ENCODE results near the gene PGAM2.

PGAM2 gene

GRCh38 chr7:44095781-44096180 lies 30.4 kb upstream of the PGAM2 start:
- Histone ChIP-seq H3K27me3 (ENCODE audit: control insufficient read depth in 3 of 3, insufficient read depth in 3 of 3, low read depth in 1 of 3, low read length in 3 of 3) (peaks cover 0 to 3% (median 0%) of the 10 kb centered on the region in 3 experiments), H2BK15ac (ENCODE audit: low read length) (no peak overlapping the region), H3K14ac (ENCODE audit: low read length) (no peak overlapping the region), H3K4ac (ENCODE audit: low read length) (no peak overlapping the region), H2BK12ac (ENCODE audit: low read length) (no peak overlapping the region), H4K8ac (ENCODE audit: low read depth, low read length) (no peak overlapping the region), H3K4me1 (ENCODE audit: control insufficient read depth in 2 of 2, insufficient read depth in 1 of 2, low read depth in 1 of 2, low read length in 2 of 2) (peaks cover 0 to 4% of the 10 kb centered on the region in 2 donors), H2AK5ac (ENCODE audit: low read depth, low read length) (peak overlapping the region; percentile 77), H3K9ac (ENCODE audit: low read depth, low read length, poor library complexity) (no peak overlapping the region), H3K18ac (ENCODE audit: low read length) (no peak overlapping the region), H3K4me2 (ENCODE audit: insufficient read depth, low read length, poor library complexity, severe bottlenecking) (no peak overlapping the region), H2BK5ac (ENCODE audit: low read length) (no peak overlapping the region), H3K9me3 (replicated peaks in 1 of 2; ENCODE audit: control insufficient read depth in 2 of 2, insufficient read depth in 1 of 2, low read depth in 1 of 2, low read length in 2 of 2) (no peaks in the 10 kb centered on the region), H2BK120ac (ENCODE audit: low read depth, low read length) (no peak overlapping the region), H3K36me3 (replicated peaks in 1 of 2; ENCODE audit: control insufficient read depth in 2 of 2, insufficient read depth in 2 of 2, low read length in 2 of 2) (no peaks in the 10 kb centered on the region), H3K23ac (ENCODE audit: low read depth, low read length, poor library complexity) (no peak overlapping the region), H2AFZ (ENCODE audit: low read length) (no peak overlapping the region), H3K4me3 (ENCODE audit: low read length in 2 of 2) (no peak overlapping the region), H3K27ac (replicated peaks; ENCODE audit: low read length) (no peak overlapping the region), H3K79me1 (ENCODE audit: low read depth, low read length) (no peaks in the 10 kb centered on the region), H4K91ac (ENCODE audit: low read depth, low read length, poor library complexity) (no peak overlapping the region)
- no CpG with 5 or more reads among the region's 3 CpGs for WGBS, 2 donors (ENCODE audit: extremely low coverage in 2 of 2, insufficient read length in 2 of 2, insufficient replicate concordance in 1 of 2)
- no peak for DNase-seq (ENCODE audit: low spot score)

- H3K9ac ChIP-seq (ENCODE audit: low read depth, low read length, poor library complexity): peak overlapping the region; percentile 38
- no peaks in the 10 kb centered on the region for H3K36me3 ChIP-seq (replicated peaks in 1 of 2; ENCODE audit: control insufficient read depth in 2 of 2, insufficient read depth in 2 of 2, low read length in 2 of 2)
- no peak overlapping the region for H2BK5ac ChIP-seq (ENCODE audit: low read length)
- DNase-seq (ENCODE audit: low spot score): no peak
- H2BK12ac ChIP-seq (ENCODE audit: low read length): no peak overlapping the region
- H3K14ac ChIP-seq (ENCODE audit: low read length): no peak overlapping the region
- H4K8ac ChIP-seq (ENCODE audit: low read depth, low read length): no peak overlapping the region
- no peak overlapping the region for H2AFZ ChIP-seq (ENCODE audit: low read length)
- H3K4me3 ChIP-seq (ENCODE audit: low read length in 2 of 2): no peak overlapping the region
- no peak overlapping the region for H3K4ac ChIP-seq (ENCODE audit: low read length)
- H3K4me1 ChIP-seq (ENCODE audit: control insufficient read depth in 2 of 2, insufficient read depth in 1 of 2, low read depth in 1 of 2, low read length in 2 of 2): no peaks in the 10 kb centered on the region
- no peak overlapping the region for H4K91ac ChIP-seq (ENCODE audit: low read depth, low read length, poor library complexity)
- H3K27ac ChIP-seq (replicated peaks; ENCODE audit: low read length): no peak overlapping the region
- H3K18ac ChIP-seq (ENCODE audit: low read length): no peak overlapping the region
- whole genome bisulfite sequencing, 2 donors (ENCODE audit: extremely low coverage in 2 of 2, insufficient read length in 2 of 2, insufficient replicate concordance in 1 of 2): no CpG with 5 or more reads among the region's 2 CpGs
- H3K23ac ChIP-seq (ENCODE audit: low read depth, low read length, poor library complexity): no peak overlapping the region
- no peak overlapping the region for H2BK120ac ChIP-seq (ENCODE audit: low read depth, low read length)
- no peak overlapping the region for H2AK5ac ChIP-seq (ENCODE audit: low read depth, low read length)
- no peaks in the 10 kb centered on the region for H3K79me1 ChIP-seq (ENCODE audit: low read depth, low read length)
- no peak overlapping the region for H3K4me2 ChIP-seq (ENCODE audit: insufficient read depth, low read length, poor library complexity, severe bottlenecking)
- H2BK15ac ChIP-seq (ENCODE audit: low read length): no peak overlapping the region
- peaks cover 0 to 5% (median 0%) of the 10 kb centered on the region in 3 experiments for H3K27me3 ChIP-seq (ENCODE audit: control insufficient read depth in 3 of 3, insufficient read depth in 3 of 3, low read depth in 1 of 3, low read length in 3 of 3)
- H3K9me3 ChIP-seq (replicated peaks in 1 of 2; ENCODE audit: control insufficient read depth in 2 of 2, insufficient read depth in 1 of 2, low read depth in 1 of 2, low read length in 2 of 2): no peaks in the 10 kb centered on the region
Measured at GRCh38 chr7:44094883-44095592, 29.7 kb upstream of the PGAM2 start.

GRCh38 chr7:44094365-44094764 lies 29.0 kb upstream of the PGAM2 start:
- no peak overlapping the region for H2BK12ac ChIP-seq (ENCODE audit: low read length)
- DNase-seq (ENCODE audit: low spot score): no peak
- H3K36me3 ChIP-seq (replicated peaks in 1 of 2; ENCODE audit: control insufficient read depth in 2 of 2, insufficient read depth in 2 of 2, low read length in 2 of 2): no peaks in the 10 kb centered on the region
- no peak overlapping the region for H3K18ac ChIP-seq (ENCODE audit: low read length)
- no peak overlapping the region for H2AFZ ChIP-seq (ENCODE audit: low read length)
- peaks cover 0 to 5% (median 0%) of the 10 kb centered on the region in 3 experiments for H3K27me3 ChIP-seq (ENCODE audit: control insufficient read depth in 3 of 3, insufficient read depth in 3 of 3, low read depth in 1 of 3, low read length in 3 of 3)
- no peak overlapping the region for H2AK5ac ChIP-seq (ENCODE audit: low read depth, low read length)
- H2BK5ac ChIP-seq (ENCODE audit: low read length): no peak overlapping the region
- no peaks in the 10 kb centered on the region for H3K4me1 ChIP-seq (ENCODE audit: control insufficient read depth in 2 of 2, insufficient read depth in 1 of 2, low read depth in 1 of 2, low read length in 2 of 2)
- no peak overlapping the region for H2BK15ac ChIP-seq (ENCODE audit: low read length)
- no peak overlapping the region for H3K4ac ChIP-seq (ENCODE audit: low read length)
- no peak overlapping the region for H3K4me3 ChIP-seq (ENCODE audit: low read length in 2 of 2)
- H3K14ac ChIP-seq (ENCODE audit: low read length): no peak overlapping the region
- no peaks in the 10 kb centered on the region for H3K9me3 ChIP-seq (replicated peaks in 1 of 2; ENCODE audit: control insufficient read depth in 2 of 2, insufficient read depth in 1 of 2, low read depth in 1 of 2, low read length in 2 of 2)
- H2BK120ac ChIP-seq (ENCODE audit: low read depth, low read length): no peak overlapping the region
- H3K9ac ChIP-seq (ENCODE audit: low read depth, low read length, poor library complexity): no peak overlapping the region
- H3K79me1 ChIP-seq (ENCODE audit: low read depth, low read length): no peaks in the 10 kb centered on the region
- no CpG with 5 or more reads among the region's 2 CpGs for WGBS, 2 donors (ENCODE audit: extremely low coverage in 2 of 2, insufficient read length in 2 of 2, insufficient replicate concordance in 1 of 2)
- no peak overlapping the region for H3K4me2 ChIP-seq (ENCODE audit: insufficient read depth, low read length, poor library complexity, severe bottlenecking)
- no peak overlapping the region for H4K8ac ChIP-seq (ENCODE audit: low read depth, low read length)
- no peak overlapping the region for H4K91ac ChIP-seq (ENCODE audit: low read depth, low read length, poor library complexity)
- H3K27ac ChIP-seq (replicated peaks; ENCODE audit: low read length): no peak overlapping the region
- no peak overlapping the region for H3K23ac ChIP-seq (ENCODE audit: low read depth, low read length, poor library complexity)

GRCh38 chr7:44093102-44093641 lies 27.8 kb upstream of the PGAM2 start:
- peaks cover 0 to 5% (median 0%) of the 10 kb centered on the region in 3 experiments for H3K27me3 ChIP-seq (ENCODE audit: control insufficient read depth in 3 of 3, insufficient read depth in 3 of 3, low read depth in 1 of 3, low read length in 3 of 3)
- no peak overlapping the region for H2AFZ ChIP-seq (ENCODE audit: low read length)
- no peak overlapping the region for H3K14ac ChIP-seq (ENCODE audit: low read length)
- H3K27ac ChIP-seq (replicated peaks; ENCODE audit: low read length): no peak overlapping the region
- H2BK120ac ChIP-seq (ENCODE audit: low read depth, low read length): no peak overlapping the region
- no peaks in the 10 kb centered on the region for H3K9me3 ChIP-seq (replicated peaks in 1 of 2; ENCODE audit: control insufficient read depth in 2 of 2, insufficient read depth in 1 of 2, low read depth in 1 of 2, low read length in 2 of 2)
- H3K4me3 ChIP-seq (ENCODE audit: low read length in 2 of 2): no peak overlapping the region
- H4K91ac ChIP-seq (ENCODE audit: low read depth, low read length, poor library complexity): no peak overlapping the region
- no CpG with 5 or more reads among the region's 6 CpGs for WGBS, 2 donors (ENCODE audit: extremely low coverage in 2 of 2, insufficient read length in 2 of 2, insufficient replicate concordance in 1 of 2)
- no peak overlapping the region for H2BK15ac ChIP-seq (ENCODE audit: low read length)
- H2BK5ac ChIP-seq (ENCODE audit: low read length): no peak overlapping the region
- no peaks in the 10 kb centered on the region for H3K79me1 ChIP-seq (ENCODE audit: low read depth, low read length)
- H3K23ac ChIP-seq (ENCODE audit: low read depth, low read length, poor library complexity): no peak overlapping the region
- no peak for DNase-seq (ENCODE audit: low spot score)
- no peak overlapping the region for H3K9ac ChIP-seq (ENCODE audit: low read depth, low read length, poor library complexity)
- H3K4me1 ChIP-seq (ENCODE audit: control insufficient read depth in 2 of 2, insufficient read depth in 1 of 2, low read depth in 1 of 2, low read length in 2 of 2): no peaks in the 10 kb centered on the region
- H2BK12ac ChIP-seq (ENCODE audit: low read length): no peak overlapping the region
- no peak overlapping the region for H2AK5ac ChIP-seq (ENCODE audit: low read depth, low read length)
- no peak overlapping the region for H4K8ac ChIP-seq (ENCODE audit: low read depth, low read length)
- no peak overlapping the region for H3K18ac ChIP-seq (ENCODE audit: low read length)
- H3K36me3 ChIP-seq (replicated peaks in 1 of 2; ENCODE audit: control insufficient read depth in 2 of 2, insufficient read depth in 2 of 2, low read length in 2 of 2): no peaks in the 10 kb centered on the region
- H3K4ac ChIP-seq (ENCODE audit: low read length): no peak overlapping the region
- no peak overlapping the region for H3K4me2 ChIP-seq (ENCODE audit: insufficient read depth, low read length, poor library complexity, severe bottlenecking)
